Neuron (in vitro differentiated cells): Measurements from ENCODE around the gene TBATA.

Experiments
- H2AFZ ChIP-seq: one replicate; pipeline ENCODE4 v1.6.1; 2013; ENCODE audit warnings: low read depth, mild to moderate bottlenecking, inconsistent platforms, low read length, moderate library complexity
- H3K27me3 ChIP-seq: one replicate; pipeline ENCODE4 v1.6.1; 2013; ENCODE audit warnings: low read length; ENCODE audit not compliant: insufficient read depth
- H3K36me3 ChIP-seq: one replicate; pipeline ENCODE4 v1.6.1; 2013; ENCODE audit warnings: low read length; ENCODE audit not compliant: insufficient read depth
- H3K4me1 ChIP-seq: one replicate; pipeline ENCODE4 v1.6.1; 2013; ENCODE audit warnings: low read length; ENCODE audit not compliant: insufficient read depth
- H3K4me3 ChIP-seq: 2 replicates; pipeline ENCODE4 v1.5.1; 2013; ENCODE audit warnings: mild to moderate bottlenecking, low read length, moderate library complexity
- H3K9me3 ChIP-seq: one replicate; pipeline ENCODE4 v1.6.1; 2013; ENCODE audit warnings: low read length

The TBATA gene

DNA sequence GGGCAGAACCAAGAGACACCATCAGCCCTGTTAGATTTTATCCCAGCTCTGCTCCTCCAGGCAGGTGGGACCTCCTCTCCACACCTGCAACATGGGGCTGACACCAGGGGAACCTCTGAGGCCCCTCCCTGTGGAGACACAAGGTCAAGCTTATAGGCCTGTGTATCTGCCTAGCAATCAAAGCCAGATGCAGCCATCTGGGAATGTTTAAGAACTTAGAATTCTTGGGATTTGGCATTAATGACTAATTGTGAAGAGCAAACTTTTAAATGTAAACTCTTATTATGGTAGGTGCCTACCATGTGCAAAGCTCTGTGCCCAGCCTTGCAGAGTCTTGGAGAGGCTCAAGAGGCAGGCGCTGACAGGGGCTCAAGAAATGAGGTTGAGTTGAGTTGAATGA is 52.1 kb downstream of the TBATA start:
- H3K4me3 ChIP-seq = no peak overlapping the region
- H3K36me3 ChIP-seq = no peaks in the 10 kb centered on the region
- peaks cover 3% of the 10 kb centered on the region for H3K4me1 ChIP-seq
- no peak overlapping the region for H2AFZ ChIP-seq
- peaks cover 6% of the 10 kb centered on the region for H3K27me3 ChIP-seq
- H3K9me3 ChIP-seq = no peaks in the 10 kb centered on the region

DNA sequence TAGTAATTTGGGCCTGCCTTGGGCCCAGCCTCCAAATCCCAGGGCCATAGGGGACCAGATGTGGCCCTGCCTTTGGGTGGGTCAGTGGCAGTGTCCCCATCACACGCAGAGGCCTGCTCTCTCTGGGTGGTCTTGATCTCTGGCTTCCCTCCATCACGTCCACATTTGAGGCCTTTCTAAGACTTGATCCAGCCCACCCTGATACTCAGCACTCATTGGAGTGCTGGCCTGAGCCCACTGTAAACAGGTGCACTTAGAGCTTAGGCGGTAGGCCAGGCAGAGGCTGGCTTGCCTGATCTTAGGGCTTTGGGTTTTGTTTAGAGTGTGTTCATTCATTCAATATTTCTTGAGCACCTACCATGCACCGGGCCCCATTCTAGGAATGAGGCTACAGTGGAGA is 52.6 kb downstream of the TBATA start:
- Histone ChIP-seq H3K4me3 (no peak overlapping the region), H3K27me3 (peaks cover 6% of the 10 kb centered on the region), H3K36me3 (no peaks in the 10 kb centered on the region), H2AFZ (no peak overlapping the region), H3K9me3 (no peaks in the 10 kb centered on the region), H3K4me1 (peaks cover 3% of the 10 kb centered on the region)

DNA sequence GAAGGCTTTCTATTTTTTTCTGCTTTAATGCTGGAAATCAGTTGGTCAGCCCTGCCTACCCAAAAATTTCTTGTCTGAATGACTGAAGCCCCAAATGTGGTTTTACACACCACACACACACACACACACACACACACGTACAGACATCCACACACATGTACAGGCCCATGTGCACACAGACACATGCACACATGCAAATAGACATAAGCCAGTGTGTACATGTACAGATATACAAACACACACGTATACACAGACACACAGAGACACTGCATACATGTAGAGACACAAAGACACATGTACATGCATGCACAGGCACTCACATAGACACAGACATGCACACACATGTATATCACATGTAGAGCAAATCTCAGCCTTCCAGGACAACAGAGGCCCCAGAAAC is 54.2 kb downstream of the TBATA start:
- Histone ChIP-seq H3K4me1 (no peaks in the 10 kb centered on the region), H2AFZ (no peak overlapping the region), H3K36me3 (no peaks in the 10 kb centered on the region), H3K27me3 (peaks cover 6% of the 10 kb centered on the region), H3K9me3 (no peaks in the 10 kb centered on the region), H3K4me3 (no peak overlapping the region)

DNA sequence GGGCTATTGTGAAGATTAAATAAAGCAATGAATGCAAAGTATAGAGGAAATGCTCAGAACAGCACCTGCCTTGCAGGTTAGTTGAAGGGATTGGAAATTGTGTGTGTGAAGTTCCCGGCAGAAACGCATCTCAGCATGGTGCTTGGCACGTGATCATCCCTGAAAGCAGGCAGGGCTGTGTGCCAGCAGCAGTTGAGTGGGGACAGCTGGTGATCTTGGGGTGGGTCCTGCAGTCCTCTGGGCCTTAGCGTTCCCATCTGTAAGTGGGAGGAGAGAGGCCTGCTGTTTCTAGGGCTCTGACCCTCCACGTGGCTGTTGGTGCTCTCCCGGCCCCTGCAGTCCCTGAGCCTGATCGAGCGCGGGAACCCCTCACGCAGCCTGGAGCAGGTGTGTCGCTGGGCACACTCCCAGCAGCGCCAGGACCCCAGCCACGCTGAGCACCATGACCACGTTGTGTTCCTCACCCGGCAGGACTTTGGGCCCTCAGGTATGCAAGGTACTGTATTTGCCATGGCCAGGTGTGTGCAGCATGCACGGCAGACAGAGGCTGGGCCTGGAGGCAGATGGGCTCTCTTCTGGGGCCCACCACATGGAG is 55.3 kb downstream of the TBATA start:
- Histone ChIP-seq H3K9me3 (no peaks in the 10 kb centered on the region), H3K4me1 (no peaks in the 10 kb centered on the region), H3K27me3 (peaks cover 6% of the 10 kb centered on the region), H3K4me3 (no peak overlapping the region), H3K36me3 (no peaks in the 10 kb centered on the region), H2AFZ (no peak overlapping the region)

DNA sequence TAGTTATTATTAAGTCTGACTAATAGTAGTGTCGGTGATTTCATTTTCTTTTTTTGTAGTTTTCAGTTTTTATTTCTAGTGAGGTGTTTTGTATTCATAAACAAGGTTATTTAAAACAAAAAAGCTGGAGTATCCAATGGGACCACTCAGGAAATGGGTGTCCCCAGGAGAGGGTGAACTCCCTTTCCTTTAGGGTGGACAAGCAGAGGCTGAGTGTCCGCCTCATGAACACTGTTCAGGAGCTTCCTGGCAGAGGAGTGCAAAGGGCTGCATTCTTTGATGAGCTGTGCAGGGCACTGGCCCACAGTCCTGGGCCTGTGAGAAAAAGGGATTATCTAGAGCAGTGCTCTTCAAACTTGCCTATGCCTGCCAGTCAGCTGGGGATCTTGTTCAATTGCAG is 56.8 kb downstream of the TBATA start:
- H2AFZ ChIP-seq = no peak overlapping the region
- no peaks in the 10 kb centered on the region for H3K4me1 ChIP-seq
- no peaks in the 10 kb centered on the region for H3K36me3 ChIP-seq
- H3K27me3 ChIP-seq = peaks cover 6% of the 10 kb centered on the region
- no peak overlapping the region for H3K4me3 ChIP-seq
- H3K9me3 ChIP-seq = no peaks in the 10 kb centered on the region

DNA sequence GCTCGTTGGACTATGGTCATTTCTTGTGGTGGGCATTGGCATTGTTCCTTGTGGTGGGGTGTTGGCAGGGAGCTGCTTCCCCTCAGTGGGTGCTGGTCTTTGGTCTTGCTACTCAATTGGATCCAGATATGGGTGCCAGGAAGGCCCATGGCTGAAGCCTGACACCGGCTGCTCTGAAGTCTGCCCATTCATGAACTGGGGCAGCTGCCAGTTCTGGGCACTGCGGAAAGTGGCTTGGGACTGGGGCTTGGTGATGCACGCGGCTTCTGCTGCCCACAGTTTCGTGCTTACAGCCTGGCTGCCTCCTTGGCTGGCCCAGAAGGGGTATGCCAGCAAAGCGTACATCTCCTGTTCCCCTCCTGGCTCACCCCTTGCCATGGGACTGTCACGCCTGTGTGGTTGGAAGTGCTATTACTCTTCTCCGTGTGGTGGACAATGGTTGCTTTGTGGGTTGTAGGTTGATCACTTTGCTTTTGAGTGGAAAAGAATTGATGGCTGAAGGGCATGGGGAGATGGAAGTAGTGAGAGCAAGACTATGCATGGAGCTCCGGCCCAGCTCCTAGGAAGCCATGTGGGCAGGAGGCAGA is 58.2 kb downstream of the TBATA start:
- Histone ChIP-seq H3K9me3 (no peaks in the 10 kb centered on the region), H3K27me3 (peaks cover 6% of the 10 kb centered on the region), H2AFZ (no peak overlapping the region), H3K36me3 (no peaks in the 10 kb centered on the region), H3K4me1 (no peaks in the 10 kb centered on the region), H3K4me3 (no peak overlapping the region)

DNA sequence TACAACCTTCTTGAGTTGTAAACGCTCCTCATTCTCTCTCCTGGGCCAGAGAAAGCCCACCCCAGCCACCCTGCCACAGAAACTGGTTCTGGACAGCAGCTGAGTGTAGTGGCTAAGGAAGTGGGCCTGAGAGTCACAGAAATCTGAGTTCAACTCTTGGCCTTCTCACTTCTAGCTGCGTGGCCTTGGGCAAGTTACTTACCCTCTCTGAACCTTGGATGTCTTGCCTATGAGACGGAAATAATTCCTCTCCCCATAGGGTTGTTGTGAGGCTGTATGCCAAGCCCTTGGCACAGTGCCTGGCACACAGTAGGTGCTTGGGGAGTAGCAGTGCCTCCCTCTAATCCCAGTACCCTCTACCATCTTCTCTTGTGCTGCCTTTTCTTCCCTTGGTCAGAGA is 61.4 kb downstream of the TBATA start:
- H3K36me3 ChIP-seq = no peaks in the 10 kb centered on the region
- no peak overlapping the region for H3K4me3 ChIP-seq
- no peak overlapping the region for H2AFZ ChIP-seq
- no peaks in the 10 kb centered on the region for H3K4me1 ChIP-seq
- H3K9me3 ChIP-seq = no peaks in the 10 kb centered on the region
- H3K27me3 ChIP-seq = no peaks in the 10 kb centered on the region

DNA sequence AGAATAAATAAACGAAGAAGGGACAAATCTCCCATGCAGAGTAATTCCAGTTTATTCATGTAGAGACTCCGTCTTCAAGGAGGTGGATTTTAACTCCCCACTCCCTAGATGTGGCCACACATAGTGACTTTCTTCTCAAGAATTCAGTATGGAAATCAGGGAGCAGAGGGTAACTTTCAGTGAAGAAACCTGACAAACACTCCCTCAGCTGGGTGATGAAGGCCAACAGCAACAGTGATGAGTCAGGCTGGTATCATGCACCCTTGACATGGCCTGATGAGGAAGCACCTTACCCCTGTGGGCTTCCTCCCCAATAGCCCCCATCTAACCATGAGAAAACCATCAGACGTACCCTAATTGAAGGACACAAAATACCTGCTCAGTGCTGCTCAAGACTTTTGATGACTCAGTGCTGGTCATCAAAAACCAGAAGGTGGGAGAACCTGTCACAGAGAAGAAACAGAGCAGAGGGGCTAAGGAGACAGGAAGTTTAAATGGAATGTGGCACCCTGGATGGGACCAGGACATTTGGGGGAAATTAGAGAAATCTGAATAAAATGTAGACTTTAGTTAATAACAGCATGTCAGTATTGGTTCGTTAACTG is 62.3 kb downstream of the TBATA start:
- Histone ChIP-seq H2AFZ (no peak overlapping the region), H3K9me3 (no peaks in the 10 kb centered on the region), H3K36me3 (no peaks in the 10 kb centered on the region), H3K4me1 (no peaks in the 10 kb centered on the region), H3K27me3 (no peaks in the 10 kb centered on the region), H3K4me3 (no peak overlapping the region)
